Ishikawa (cell line): ENCODE measurements around the gene DUS1L.

Experiments used
- CEBPB ChIP-seq: IDR thresholded peaks from 2 replicates; pipeline ENCODE4 v1.6.1; 2012
- CREB1 ChIP-seq: IDR thresholded peaks from 2 replicates; pipeline ENCODE4 v1.6.1; 2012; ENCODE audit warnings: low read depth
- EGR1 ChIP-seq: IDR thresholded peaks from 2 replicates; pipeline ENCODE4 v1.6.1; 2012
- EP300 ChIP-seq: IDR thresholded peaks from 2 replicates; pipeline ENCODE4 v1.6.1; 2012; ENCODE audit warnings: borderline replicate concordance
- FOXM1 ChIP-seq: IDR thresholded peaks from 2 replicates; pipeline ENCODE4 v1.6.1; 2012; ENCODE audit warnings: low read depth, borderline replicate concordance
- NFIC ChIP-seq: IDR thresholded peaks from 2 replicates; pipeline ENCODE4 v1.6.1; 2012
- RAD21 ChIP-seq: IDR thresholded peaks from 2 replicates; pipeline ENCODE4 v1.6.1; 2012; ENCODE audit warnings: low read depth
- TAF1 ChIP-seq: IDR thresholded peaks from 2 replicates; pipeline ENCODE4 v1.6.1; 2012; ENCODE audit warnings: low read depth, mild to moderate bottlenecking
- TCF12 ChIP-seq: IDR thresholded peaks from 2 replicates; pipeline ENCODE4 v1.6.1; 2012; ENCODE audit warnings: low read depth
- TEAD4 ChIP-seq: IDR thresholded peaks from 2 replicates; pipeline ENCODE4 v1.6.1; 2012
- YY1 ChIP-seq: IDR thresholded peaks from 2 replicates; pipeline ENCODE4 v1.6.1; 2012; ENCODE audit warnings: low read depth
- ZBTB7A ChIP-seq: IDR thresholded peaks from 2 replicates; pipeline ENCODE4 v1.6.1; 2012; ENCODE audit warnings: low read depth
- TF ChIP-seq, protein P1 (sequence below): IDR thresholded peaks from 2 replicates; pipeline ENCODE4 v1.6.1; 2012; ENCODE audit warnings: low read depth, mild to moderate bottlenecking
- TF ChIP-seq, protein P2 (sequence below): IDR thresholded peaks from 2 replicates; pipeline ENCODE4 v1.6.1; 2012
- TF ChIP-seq, protein P3 (sequence below): IDR thresholded peaks from 2 replicates; pipeline ENCODE4 v1.6.1; 2012

DUS1L gene

DNA sequence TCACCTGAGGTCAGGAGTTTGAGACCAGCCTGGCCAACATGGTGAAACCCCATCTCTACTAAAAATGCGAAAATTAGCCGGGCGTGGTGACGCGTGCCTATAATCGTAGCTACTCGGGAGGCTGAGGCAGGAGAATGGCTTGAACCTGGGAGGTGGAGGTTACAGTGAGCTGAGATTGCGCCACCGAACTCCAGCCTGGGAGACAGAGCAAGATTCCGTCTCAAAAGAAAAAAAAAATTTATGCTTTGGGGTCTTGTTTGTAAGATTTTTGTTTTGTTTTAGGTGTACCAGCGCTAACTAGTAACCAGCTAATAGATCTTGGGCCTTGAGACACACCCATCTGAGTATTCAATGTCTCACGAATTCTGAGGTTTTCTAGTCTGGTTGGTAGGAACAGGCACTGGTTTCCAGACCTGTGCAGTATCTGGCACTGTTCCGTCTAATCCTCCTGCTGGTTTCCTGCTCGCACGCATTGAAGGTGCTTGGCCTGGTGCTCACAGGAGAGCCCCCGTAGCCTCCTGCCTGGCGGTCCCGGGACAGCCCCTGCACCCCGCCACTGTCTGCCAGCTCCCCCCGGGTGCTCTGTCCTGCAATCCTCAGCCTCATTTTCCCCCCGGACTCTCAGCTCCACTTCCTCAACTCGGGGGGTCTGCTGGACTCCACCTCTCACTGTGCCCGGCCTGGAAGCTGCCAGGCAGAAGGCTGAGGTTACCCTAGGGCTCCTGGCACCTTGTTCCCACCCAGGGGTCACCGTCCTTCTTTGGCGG is 10.6 kb upstream of the DUS1L start:
- TF ChIP-seq, protein P1, sequence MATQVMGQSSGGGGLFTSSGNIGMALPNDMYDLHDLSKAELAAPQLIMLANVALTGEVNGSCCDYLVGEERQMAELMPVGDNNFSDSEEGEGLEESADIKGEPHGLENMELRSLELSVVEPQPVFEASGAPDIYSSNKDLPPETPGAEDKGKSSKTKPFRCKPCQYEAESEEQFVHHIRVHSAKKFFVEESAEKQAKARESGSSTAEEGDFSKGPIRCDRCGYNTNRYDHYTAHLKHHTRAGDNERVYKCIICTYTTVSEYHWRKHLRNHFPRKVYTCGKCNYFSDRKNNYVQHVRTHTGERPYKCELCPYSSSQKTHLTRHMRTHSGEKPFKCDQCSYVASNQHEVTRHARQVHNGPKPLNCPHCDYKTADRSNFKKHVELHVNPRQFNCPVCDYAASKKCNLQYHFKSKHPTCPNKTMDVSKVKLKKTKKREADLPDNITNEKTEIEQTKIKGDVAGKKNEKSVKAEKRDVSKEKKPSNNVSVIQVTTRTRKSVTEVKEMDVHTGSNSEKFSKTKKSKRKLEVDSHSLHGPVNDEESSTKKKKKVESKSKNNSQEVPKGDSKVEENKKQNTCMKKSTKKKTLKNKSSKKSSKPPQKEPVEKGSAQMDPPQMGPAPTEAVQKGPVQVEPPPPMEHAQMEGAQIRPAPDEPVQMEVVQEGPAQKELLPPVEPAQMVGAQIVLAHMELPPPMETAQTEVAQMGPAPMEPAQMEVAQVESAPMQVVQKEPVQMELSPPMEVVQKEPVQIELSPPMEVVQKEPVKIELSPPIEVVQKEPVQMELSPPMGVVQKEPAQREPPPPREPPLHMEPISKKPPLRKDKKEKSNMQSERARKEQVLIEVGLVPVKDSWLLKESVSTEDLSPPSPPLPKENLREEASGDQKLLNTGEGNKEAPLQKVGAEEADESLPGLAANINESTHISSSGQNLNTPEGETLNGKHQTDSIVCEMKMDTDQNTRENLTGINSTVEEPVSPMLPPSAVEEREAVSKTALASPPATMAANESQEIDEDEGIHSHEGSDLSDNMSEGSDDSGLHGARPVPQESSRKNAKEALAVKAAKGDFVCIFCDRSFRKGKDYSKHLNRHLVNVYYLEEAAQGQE = no peak
- TF ChIP-seq CEBPB (no peak), FOXM1 (no peak), YY1 (no peak), RAD21 (no peak), TCF12 (no peak), NFIC (no peak), ZBTB7A (no peak), CREB1 (no peak), TEAD4 (no peak), TAF1 (no peak), EGR1 (no peak), EP300 (no peak)
- TF ChIP-seq, protein P2, sequence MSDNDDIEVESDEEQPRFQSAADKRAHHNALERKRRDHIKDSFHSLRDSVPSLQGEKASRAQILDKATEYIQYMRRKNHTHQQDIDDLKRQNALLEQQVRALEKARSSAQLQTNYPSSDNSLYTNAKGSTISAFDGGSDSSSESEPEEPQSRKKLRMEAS = no peak
- TF ChIP-seq, protein P3, sequence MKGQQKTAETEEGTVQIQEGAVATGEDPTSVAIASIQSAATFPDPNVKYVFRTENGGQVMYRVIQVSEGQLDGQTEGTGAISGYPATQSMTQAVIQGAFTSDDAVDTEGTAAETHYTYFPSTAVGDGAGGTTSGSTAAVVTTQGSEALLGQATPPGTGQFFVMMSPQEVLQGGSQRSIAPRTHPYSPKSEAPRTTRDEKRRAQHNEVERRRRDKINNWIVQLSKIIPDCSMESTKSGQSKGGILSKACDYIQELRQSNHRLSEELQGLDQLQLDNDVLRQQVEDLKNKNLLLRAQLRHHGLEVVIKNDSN = no peak

DNA sequence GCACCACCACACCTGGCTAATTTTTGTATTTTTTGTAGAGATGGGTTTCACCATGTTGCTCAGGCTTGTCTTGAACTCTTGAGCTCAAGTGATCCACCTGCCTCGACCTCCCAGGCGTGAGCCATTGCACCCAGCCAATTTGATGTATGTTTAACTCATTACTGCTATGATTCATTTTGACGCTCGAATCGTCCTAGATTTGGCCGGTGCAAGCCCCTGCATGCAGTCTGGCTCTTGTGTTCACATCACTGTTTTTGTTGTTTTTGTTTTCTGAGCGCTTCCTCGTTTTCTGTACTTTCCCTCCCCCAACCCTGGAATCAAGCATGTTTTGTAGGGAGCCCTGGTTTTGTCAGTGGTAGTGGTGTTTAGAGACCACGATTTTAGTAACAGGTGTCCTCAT is 7.8 kb upstream of the DUS1L start:
- TF ChIP-seq, protein P1 = no peak
- TF ChIP-seq NFIC (no peak), FOXM1 (no peak), EP300 (no peak), TCF12 (no peak), TAF1 (no peak), TEAD4 (no peak), YY1 (no peak), ZBTB7A (no peak), RAD21 (no peak), CEBPB (no peak), EGR1 (no peak), CREB1 (no peak)
- TF ChIP-seq, protein P3 = no peak
- TF ChIP-seq, protein P2 = no peak

DNA sequence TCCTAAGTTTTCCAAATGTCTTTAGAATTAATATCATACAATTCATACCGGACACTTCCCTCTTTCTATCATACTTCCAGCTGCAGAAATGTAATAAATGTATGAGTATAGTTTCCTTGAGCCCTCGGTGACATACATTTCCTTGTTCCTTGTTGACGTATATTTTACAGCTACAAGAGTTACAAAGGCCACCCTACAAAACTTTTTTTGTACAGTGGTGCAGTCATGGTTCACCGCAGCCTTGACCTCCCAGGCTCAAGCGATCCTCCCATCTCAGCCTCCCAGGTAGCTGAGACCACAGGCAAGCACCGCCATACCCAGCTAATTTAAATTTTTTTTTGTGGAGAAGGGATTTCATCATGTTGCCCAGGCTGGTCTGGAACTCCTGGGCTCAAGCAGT is 7.2 kb upstream of the DUS1L start:
- TF ChIP-seq TAF1 (no peak), ZBTB7A (no peak), TEAD4 (no peak), RAD21 (no peak), EP300 (no peak), EGR1 (no peak), YY1 (no peak), NFIC (no peak)
- TF ChIP-seq, protein P1 = no peak
- TF ChIP-seq, protein P3 = no peak

DNA sequence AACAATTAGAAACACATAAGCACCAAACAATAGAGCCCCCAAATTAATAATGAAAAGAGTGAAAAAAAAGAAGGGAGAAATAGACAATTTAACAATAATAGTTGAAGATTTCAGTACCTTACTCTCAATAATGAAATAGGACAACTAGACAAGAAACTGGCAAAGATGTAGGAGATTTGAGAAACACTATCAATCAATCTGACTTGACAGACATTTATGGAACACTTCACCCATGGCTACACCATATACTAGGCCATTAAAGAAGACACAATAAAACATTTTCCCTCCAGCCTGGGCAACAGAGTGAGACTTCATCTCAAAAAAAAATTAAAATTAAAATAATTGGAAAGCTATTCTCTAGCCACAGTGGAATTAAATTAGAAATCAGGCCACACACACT is 5.0 kb upstream of the DUS1L start:
- no peak for TF ChIP-seq FOXM1
- TF ChIP-seq TCF12 = no peak
